Stimulated activated CD8-positive, alpha-beta memory T cell treated with anti-CD3 and anti-CD28 coated beads, Interleukin-4, amount 100 ng/mL, for 4 hours (primary cell): ENCODE measurements around the gene RNF7.
A peak's percentile ranks its signal among the peaks of the same experiment; 100 is the strongest.
"Not testable (repeated sequence)": the region's sequence is repeated elsewhere in the genome, so short reads cannot be mapped to it uniquely, and the experiment has no call there.

ENCODE experiments used
- DNase-seq, 2 donors: peaks; one replicate each; pipeline ENCODE4 v3.0.0-alpha.2; 2020; ENCODE audit warnings: low read depth in 2 of 2, low spot score in 1 of 2

Gene RNF7

DNA sequence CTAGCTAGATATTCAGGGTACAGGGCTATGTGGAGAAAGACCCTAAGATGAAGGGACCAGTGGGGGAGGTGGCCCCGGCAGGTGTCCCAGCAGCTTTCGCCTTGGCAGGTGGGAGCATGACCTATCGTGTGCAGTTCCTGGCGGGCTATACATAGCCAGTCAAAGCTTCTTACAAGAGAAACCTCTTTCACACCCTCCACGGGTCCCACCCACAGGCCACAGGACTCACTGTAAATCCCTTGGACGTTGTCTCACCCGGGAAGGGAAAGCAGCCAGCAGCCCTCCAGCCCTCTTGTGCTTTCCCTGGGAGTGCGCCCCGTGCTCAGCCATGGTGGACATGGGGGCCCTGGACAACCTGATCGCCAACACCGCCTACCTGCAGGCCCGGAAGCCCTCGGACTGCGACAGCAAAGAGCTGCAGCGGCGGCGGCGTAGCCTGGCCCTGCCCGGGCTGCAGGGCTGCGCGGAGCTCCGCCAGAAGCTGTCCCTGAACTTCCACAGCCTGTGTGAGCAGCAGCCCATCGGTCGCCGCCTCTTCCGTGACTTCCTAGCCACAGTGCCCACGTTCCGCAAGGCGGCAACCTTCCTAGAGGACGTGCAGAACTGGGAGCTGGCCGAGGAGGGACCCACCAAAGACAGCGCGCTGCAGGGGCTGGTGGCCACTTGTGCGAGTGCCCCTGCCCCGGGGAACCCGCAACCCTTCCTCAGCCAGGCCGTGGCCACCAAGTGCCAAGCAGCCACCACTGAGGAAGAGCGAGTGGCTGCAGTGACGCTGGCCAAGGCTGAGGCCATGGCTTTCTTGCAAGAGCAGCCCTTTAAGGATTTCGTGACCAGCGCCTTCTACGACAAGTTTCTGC lies 40.1 kb downstream of the RNF7 start:
- DNase-seq = no peak

- no peak for DNase-seq
Measured at GRCh38 chr3:141779667-141780066, 41.6 kb downstream of the RNF7 start.

- no peak for DNase-seq
Measured at GRCh38 chr3:141782386-141782932, 44.4 kb downstream of the RNF7 start.

DNA sequence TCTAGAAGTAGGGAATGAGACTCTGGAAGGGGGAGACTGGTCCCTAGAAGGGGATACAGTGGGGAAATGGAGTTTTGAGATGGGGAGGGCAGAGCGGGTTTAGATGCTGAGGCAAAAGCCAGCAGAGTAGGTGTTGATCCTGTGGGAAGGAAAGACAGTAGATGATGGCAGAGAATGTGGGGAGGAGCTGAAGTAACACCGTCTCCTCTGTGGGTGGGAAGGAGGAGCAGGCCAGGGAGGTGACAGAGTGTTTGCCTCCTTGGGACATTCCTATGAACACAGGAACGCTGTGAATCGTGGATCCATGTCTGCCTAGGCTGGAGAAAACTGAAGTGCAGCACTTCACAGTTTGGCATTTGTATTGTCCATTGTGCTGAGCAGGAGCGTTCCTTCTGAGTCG lies 45.5 kb downstream of the RNF7 start:
- DNase-seq = no peak

- no peak for DNase-seq
Measured at GRCh38 chr3:141784096-141784495, 46.0 kb downstream of the RNF7 start.

DNA sequence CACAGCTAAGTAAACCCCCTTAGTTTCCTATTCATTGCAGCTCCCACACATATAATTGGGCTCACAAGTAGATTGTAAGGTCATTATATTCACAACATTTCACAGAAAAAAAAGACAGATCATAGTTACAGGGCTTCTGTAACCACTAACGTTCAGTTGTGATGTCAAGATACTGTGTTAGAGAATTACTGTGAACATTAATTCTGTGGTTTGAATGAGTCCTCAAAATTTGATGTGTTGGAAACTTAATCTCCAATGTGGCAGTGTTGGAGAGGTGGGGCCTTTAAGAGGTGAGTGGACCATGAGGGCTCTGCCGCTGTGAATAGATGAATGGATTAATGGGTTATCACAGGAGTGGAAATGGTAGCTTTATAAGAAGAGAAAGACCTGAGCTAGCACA lies 46.4 kb downstream of the RNF7 start:
- DNase-seq = no peak

DNA sequence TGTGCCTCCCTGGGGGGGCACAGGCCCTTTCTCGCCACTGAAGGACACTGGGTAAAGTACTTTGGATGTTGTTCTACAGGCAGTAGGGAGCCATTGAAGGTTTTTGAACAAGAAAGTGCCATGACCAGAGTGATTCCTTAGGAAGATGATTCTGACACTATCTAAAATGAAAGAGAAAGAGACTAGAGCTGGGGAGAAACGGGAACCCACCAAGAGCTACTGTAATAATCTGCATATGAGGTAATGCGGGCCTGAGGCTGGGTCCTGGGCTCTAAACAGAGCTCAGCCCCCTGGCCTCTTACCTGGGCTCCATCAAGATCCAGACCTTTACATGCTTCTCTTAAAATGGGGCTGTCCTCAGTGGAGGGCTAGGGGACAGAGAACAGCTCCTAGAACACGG lies 50.1 kb downstream of the RNF7 start:
- no peak for DNase-seq

- not testable (repeated sequence) for DNase-seq
Measured at GRCh38 chr3:141788750-141789149, 50.7 kb downstream of the RNF7 start.

- no peak for DNase-seq
Measured at GRCh38 chr3:141789281-141789680, 51.2 kb downstream of the RNF7 start.

DNA sequence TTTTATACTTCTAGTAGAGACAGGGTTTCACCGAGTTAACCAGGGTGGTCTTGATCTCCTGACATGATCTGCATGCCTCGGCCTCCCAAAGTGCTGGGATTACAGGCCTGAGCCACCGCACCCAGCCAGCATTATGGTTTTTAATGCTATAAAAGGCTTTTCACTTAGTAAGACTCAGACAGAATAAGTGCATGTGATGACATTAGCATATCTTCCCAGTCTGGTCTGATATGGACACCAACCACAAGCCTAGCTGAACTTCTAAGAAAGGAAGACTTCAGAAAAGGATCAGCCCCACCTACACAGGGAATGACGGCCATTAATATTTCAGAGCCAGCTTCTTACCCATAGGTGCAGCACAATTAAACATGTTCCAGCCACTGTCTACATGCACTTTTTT lies 52.1 kb downstream of the RNF7 start:
- no peak for DNase-seq

- DNase-seq = no peak
Measured at GRCh38 chr3:141792495-141792894, 54.4 kb downstream of the RNF7 start.

DNA sequence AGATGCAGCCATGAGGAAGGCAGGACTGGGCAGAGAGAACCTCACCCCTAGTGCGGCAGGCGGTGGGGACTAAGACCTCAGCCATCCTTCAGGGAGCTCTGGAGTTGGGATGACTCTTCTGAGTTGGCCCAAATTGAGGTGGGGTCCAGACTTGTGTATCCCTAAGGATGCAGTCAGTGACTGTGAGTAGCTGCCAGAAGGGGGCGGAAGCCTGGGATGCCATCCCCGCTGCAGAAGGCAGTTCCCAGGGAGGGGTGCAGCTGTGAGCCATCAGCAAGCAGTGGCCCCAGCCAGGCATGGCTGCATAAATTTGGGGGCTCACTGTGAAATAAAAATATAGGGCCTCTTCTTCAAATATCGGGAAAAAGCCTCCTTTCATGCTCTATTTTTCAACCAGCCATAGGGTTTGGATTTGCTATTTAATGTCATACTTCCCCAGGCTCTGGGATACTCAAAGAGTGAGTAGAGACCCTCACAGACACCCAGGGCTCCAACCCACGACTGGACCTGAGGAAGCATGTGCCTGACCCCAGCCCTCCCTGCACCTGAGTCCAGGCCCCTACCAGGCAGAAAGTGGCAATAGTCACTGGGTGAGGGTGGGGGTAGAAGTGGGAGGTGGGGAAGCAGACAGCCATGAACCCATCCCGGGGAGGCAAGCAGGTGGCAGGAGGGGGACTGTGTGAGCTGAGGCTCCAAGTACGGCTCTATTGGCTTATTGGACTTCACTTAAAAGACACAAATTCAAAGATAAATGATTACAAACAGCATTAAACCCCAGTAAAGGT lies 55.6 kb downstream of the RNF7 start:
- no peak for DNase-seq

DNA sequence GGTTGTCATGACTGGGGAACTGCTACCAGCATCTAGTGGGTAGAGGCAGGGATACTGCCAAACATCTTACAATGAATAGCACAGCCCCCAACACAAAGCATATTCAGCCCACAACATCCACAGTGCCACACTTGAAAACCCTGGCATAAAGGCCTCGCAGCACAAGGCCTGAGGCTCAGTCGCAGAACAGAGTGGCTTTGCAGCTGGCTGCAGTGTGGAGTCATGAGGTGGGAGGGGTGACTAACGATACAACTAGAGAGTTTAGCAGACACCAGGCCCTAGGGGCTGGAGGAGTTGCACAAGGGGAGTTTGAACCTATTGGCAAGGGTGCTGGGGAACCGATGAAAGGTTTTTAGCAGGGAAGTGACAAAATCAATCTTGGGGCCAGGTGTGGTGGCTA lies 57.2 kb downstream of the RNF7 start:
- no peak for DNase-seq

- no peak for DNase-seq
Measured at GRCh38 chr3:141795741-141796080, 57.6 kb downstream of the RNF7 start.

DNA sequence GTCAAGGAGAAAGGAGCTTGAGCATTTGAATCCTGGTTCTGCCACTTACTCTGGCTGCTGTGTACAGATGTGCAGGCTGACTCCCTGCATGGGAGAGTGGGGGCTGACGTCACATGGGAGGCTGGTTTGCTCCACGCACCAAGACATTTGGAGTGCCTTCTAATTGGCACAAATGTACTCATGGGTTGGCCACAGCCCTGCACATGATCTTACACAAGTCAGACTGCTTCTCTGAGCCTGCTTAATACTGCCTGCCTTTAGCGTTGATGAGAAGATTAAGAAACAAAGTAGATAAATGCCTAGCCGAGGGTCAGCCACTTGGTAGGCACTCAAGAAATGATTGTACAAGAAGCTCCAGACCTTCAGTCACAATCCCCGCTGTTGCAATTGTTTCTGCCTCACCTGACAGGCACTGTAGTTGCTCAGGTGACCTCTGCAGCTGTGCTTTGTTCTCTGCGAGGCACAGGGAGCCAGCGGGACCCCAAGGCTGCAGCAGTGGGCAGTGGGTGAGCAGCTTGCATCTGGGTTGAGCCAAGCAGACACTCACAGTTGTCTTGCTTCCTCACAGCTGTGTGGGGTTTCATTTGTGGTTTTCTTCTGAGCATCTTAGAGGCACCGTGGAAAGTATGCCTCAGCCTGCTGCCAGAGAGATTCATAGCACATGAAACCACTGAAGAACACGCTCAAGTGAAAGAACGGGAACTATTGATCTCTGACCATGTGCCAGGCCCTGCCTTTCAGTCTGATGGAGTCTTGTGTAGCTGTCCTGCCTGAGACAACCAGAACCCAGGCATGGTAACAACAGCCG lies 58.2 kb downstream of the RNF7 start:
- peak; percentile 45 to 56 for DNase-seq
